Measurements from ENCODE around the gene ZNF433. TPM values are rescaled to one million over a fixed set of nuclear protein-coding genes. Genes with fewer than 3 reads are reported as not detected.
A peak's percentile ranks its signal among the peaks of the same experiment; 100 is the strongest.

Gene ZNF433
- total RNA-seq, 1 donor from 2014 or later: not detected

- TF ChIP-seq, protein P1, sequence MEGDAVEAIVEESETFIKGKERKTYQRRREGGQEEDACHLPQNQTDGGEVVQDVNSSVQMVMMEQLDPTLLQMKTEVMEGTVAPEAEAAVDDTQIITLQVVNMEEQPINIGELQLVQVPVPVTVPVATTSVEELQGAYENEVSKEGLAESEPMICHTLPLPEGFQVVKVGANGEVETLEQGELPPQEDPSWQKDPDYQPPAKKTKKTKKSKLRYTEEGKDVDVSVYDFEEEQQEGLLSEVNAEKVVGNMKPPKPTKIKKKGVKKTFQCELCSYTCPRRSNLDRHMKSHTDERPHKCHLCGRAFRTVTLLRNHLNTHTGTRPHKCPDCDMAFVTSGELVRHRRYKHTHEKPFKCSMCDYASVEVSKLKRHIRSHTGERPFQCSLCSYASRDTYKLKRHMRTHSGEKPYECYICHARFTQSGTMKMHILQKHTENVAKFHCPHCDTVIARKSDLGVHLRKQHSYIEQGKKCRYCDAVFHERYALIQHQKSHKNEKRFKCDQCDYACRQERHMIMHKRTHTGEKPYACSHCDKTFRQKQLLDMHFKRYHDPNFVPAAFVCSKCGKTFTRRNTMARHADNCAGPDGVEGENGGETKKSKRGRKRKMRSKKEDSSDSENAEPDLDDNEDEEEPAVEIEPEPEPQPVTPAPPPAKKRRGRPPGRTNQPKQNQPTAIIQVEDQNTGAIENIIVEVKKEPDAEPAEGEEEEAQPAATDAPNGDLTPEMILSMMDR (IDR thresholded peaks at IDR 0.05): no peak
- Histone ChIP-seq H3K4me1 (no peaks in the 10 kb centered on the region), H3K4me3 (no peak overlapping the region), H3K9me3 (peaks cover 7 to 47% of the 10 kb centered on the region in 2 donors), H3K27ac (no peak overlapping the region), H3K27me3 (no peaks in the 10 kb centered on the region), H3K36me3 (peaks cover 11 to 22% of the 10 kb centered on the region in 2 donors)
- no peak for DNase-seq (ENCODE audit: low spot score in 2 of 2)
- intact Hi-C loops (cut with DNase I): no loop called here
Observed at GRCh38 chr19:11973019-11973810, 62.3 kb downstream of the ZNF433 start.

- no peak overlapping the region for H3K4me3 ChIP-seq
- H3K4me1 ChIP-seq: peaks cover 0 to 5% of the 10 kb centered on the region in 2 donors
- peaks cover 0 to 7% of the 10 kb centered on the region in 2 donors for H3K36me3 ChIP-seq
- no peaks in the 10 kb centered on the region for H3K27me3 ChIP-seq
- no peak overlapping the region for H3K27ac ChIP-seq
- DNase-seq (ENCODE audit: low spot score in 2 of 2): no peak
- H3K9me3 ChIP-seq: peaks cover 0 to 27% of the 10 kb centered on the region in 2 donors
- TF ChIP-seq, protein P1 (IDR thresholded peaks at IDR 0.05): no peak
- intact Hi-C loops (cut with DNase I): no loop called here
Observed at GRCh38 chr19:11971041-11971440, 64.4 kb downstream of the ZNF433 start.

DNA sequence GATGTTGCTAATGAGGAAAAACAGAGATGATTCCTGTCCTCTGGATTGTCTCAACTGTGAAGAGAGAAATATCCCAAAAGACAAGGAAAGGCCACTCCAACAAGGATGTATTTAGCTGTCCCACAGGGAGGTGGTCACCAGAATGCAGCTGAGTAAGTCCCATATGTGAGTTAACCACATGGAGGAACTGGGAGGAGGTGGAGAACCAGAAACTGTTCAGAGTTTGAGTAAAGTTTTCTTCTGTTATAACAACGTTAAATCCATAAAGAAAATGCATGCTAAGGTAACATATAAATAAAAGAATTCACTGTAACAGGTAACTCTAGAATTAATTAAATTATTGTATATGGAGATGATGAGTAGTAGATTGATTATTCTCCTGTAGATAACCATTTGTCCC lies 65.3 kb downstream of the ZNF433 start:
- Histone ChIP-seq H3K9me3 (peaks cover 0 to 20% of the 10 kb centered on the region in 2 donors), H3K27ac (no peak overlapping the region), H3K4me3 (no peak overlapping the region), H3K36me3 (peaks cover 0 to 7% of the 10 kb centered on the region in 2 donors), H3K27me3 (no peaks in the 10 kb centered on the region), H3K4me1 (peaks cover 3 to 10% of the 10 kb centered on the region in 2 donors)
- intact Hi-C loops (cut with DNase I): no loop called here
- TF ChIP-seq, protein P1 (IDR thresholded peaks at IDR 0.05): no peak
- no peak for DNase-seq (ENCODE audit: low spot score in 2 of 2)

GRCh38 chr19:11964858-11965645 lies 70.4 kb downstream of the ZNF433 start, which contains the start of gene ZNF763:
ZNF763 (plus strand) TSS chr19:11965040; CDS start chr19:11965209, 169 bp downstream.
- Histone ChIP-seq H3K4me1 (peaks cover 9 to 17% of the 10 kb centered on the region in 2 donors), H3K4me3 (peak within 1 kb of the TSS; percentile 72 to 87)

More at GRCh38 chr19:11964858-11965645, 70.4 kb downstream of the ZNF433 start, which contains the start of gene ZNF763:
- intact Hi-C loops (cut with DNase I): loop anchor here (1.0 to 5.0 kb wide), 10 partner anchors 23 to 823 kb away; partner anchors contain the start of genes ZNF136, ZNF20, ZNF433 and ZNF44
- peak; percentile 83 to 97 for DNase-seq (ENCODE audit: low spot score in 2 of 2)
- no peaks in the 10 kb centered on the region for H3K9me3 ChIP-seq
- TF ChIP-seq, protein P1 (IDR thresholded peaks at IDR 0.05): no peak
- H3K36me3 ChIP-seq: peaks cover 0 to 6% of the 10 kb centered on the region in 2 donors
- no peaks in the 10 kb centered on the region for H3K27me3 ChIP-seq
- peak within 1 kb of the TSS; percentile 94 for H3K27ac ChIP-seq

Other genes with a start within 250 kb of the ZNF433 start
- not detected for gene ZNF491, start 237.2 kb downstream of the ZNF433 start, total RNA-seq
- 1.1 TPM for gene ZNF440, start 221.4 kb downstream of the ZNF433 start, total RNA-seq
- gene ZNF439, start 187.0 kb downstream of the ZNF433 start, total RNA-seq: 2.3 TPM
- 0.85 TPM for gene ZNF69, start 147.9 kb downstream of the ZNF433 start, total RNA-seq
- 4.4 TPM for gene ZNF700, start 110.6 kb downstream of the ZNF433 start, total RNA-seq
- gene ZNF763, start 70.6 kb downstream of the ZNF433 start, total RNA-seq: 2.8 TPM
- not detected for gene ZNF878, start 17.3 kb upstream of the ZNF433 start, total RNA-seq
- 8.0 TPM for gene ZNF844, start 29.1 kb upstream of the ZNF433 start, total RNA-seq
- gene ZNF20, start 104.7 kb upstream of the ZNF433 start, total RNA-seq: 0.96 TPM
- 12.0 TPM for gene ZNF625, start 121.1 kb upstream of the ZNF433 start, total RNA-seq
- 1.9 TPM for gene ZNF136, start 127.4 kb upstream of the ZNF433 start, total RNA-seq